ENCODE results near the gene RPS6KC1. TPM values are rescaled to one million over a fixed set of nuclear protein-coding genes. Genes with fewer than 3 reads are reported as not detected.

The RPS6KC1 gene
- total RNA-seq, 1 experiment from 2014 or later: 20.5 TPM

DNA sequence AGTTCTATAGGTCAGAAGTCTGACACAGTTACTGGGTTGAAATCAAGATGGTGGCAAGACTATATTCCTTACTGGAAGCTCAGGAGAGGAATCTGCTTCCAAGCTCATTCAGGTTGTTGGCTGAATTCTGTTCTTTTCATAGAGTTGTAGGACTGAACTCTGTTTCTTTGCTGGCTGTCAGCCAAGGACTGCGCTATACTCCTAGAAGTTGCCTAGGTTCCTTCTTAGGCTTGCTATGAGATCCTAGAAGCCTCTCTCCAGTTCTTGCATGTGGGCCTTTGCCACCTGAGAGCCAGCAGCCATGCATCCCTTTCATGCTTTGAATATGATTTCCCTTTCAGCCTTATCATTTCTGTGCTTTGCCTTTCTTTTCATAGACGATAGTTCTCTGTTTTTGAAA, 176.4 kb downstream of the RPS6KC1 start:
- ChIA-PET CTCF (no interaction called here), POLR2A (interaction anchor here (0.7 kb wide), 1 partner anchor 594 kb away, joined by 3 read pairs; no protein-coding TSS in a partner anchor)
- no peaks in the 10 kb centered on the region for H3K4me1 ChIP-seq (ENCODE audit: control insufficient read depth, insufficient read depth, low read length)
- H3K27me3 ChIP-seq (ENCODE audit: control insufficient read depth, insufficient read depth, low read length): no peaks in the 10 kb centered on the region
- no peak overlapping the region for H3K4me3 ChIP-seq (ENCODE audit: low read depth in 2 of 2, low read length in 2 of 2)
- H3K36me3 ChIP-seq (ENCODE audit: control insufficient read depth, insufficient read depth, low read length): no peaks in the 10 kb centered on the region; the same call in 1 of the 2 replicates
- H3K27ac ChIP-seq (ENCODE audit: low read length): no peak overlapping the region
- TF ChIP-seq, protein P1, sequence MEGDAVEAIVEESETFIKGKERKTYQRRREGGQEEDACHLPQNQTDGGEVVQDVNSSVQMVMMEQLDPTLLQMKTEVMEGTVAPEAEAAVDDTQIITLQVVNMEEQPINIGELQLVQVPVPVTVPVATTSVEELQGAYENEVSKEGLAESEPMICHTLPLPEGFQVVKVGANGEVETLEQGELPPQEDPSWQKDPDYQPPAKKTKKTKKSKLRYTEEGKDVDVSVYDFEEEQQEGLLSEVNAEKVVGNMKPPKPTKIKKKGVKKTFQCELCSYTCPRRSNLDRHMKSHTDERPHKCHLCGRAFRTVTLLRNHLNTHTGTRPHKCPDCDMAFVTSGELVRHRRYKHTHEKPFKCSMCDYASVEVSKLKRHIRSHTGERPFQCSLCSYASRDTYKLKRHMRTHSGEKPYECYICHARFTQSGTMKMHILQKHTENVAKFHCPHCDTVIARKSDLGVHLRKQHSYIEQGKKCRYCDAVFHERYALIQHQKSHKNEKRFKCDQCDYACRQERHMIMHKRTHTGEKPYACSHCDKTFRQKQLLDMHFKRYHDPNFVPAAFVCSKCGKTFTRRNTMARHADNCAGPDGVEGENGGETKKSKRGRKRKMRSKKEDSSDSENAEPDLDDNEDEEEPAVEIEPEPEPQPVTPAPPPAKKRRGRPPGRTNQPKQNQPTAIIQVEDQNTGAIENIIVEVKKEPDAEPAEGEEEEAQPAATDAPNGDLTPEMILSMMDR (IDR thresholded peaks at IDR 0.05): no peak
- TF ChIP-seq TCF7L2 (IDR thresholded peaks at IDR 0.05; ENCODE audit: low read depth, low read length) (no peak), SIN3A (IDR thresholded peaks at IDR 0.05; ENCODE audit: borderline replicate concordance, insufficient read depth, low read depth, low read length) (no peak), POLR2AphosphoS5 (IDR thresholded peaks at IDR 0.05; ENCODE audit: low read depth, low read length) (no peak)
- TF ChIP-seq, protein P2, sequence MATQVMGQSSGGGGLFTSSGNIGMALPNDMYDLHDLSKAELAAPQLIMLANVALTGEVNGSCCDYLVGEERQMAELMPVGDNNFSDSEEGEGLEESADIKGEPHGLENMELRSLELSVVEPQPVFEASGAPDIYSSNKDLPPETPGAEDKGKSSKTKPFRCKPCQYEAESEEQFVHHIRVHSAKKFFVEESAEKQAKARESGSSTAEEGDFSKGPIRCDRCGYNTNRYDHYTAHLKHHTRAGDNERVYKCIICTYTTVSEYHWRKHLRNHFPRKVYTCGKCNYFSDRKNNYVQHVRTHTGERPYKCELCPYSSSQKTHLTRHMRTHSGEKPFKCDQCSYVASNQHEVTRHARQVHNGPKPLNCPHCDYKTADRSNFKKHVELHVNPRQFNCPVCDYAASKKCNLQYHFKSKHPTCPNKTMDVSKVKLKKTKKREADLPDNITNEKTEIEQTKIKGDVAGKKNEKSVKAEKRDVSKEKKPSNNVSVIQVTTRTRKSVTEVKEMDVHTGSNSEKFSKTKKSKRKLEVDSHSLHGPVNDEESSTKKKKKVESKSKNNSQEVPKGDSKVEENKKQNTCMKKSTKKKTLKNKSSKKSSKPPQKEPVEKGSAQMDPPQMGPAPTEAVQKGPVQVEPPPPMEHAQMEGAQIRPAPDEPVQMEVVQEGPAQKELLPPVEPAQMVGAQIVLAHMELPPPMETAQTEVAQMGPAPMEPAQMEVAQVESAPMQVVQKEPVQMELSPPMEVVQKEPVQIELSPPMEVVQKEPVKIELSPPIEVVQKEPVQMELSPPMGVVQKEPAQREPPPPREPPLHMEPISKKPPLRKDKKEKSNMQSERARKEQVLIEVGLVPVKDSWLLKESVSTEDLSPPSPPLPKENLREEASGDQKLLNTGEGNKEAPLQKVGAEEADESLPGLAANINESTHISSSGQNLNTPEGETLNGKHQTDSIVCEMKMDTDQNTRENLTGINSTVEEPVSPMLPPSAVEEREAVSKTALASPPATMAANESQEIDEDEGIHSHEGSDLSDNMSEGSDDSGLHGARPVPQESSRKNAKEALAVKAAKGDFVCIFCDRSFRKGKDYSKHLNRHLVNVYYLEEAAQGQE (IDR thresholded peaks at IDR 0.05; ENCODE audit: insufficient read depth in 1 of 2, low read depth in 2 of 2, low read length in 1 of 2): no peak
- DNase-seq (ENCODE audit: low read depth, low spot score) (no peak), ATAC-seq (no peak)
- intact Hi-C loops (cut with micrococcal nuclease; ENCODE audit: unreplicated experiment): no loop called here
- BruUV-seq (replicated peaks): no TSS peak
- in situ Hi-C loops (cut with HindIII; ENCODE audit: low pct_unique_long_range_greater_than_20kb, low sequenced_read_pairs): no loop called here
- no peaks in the 10 kb centered on the region for H3K9me3 ChIP-seq (ENCODE audit: control insufficient read depth, insufficient read depth, low read depth, low read length)

- H3K36me3 ChIP-seq (ENCODE audit: control insufficient read depth, insufficient read depth, low read length): peaks cover 2% of the 10 kb centered on the region; the same call in 1 of the 2 replicates
- DNase-seq (ENCODE audit: low read depth, low spot score): no peak
- no peak for TF ChIP-seq SIN3A (IDR thresholded peaks at IDR 0.05; ENCODE audit: borderline replicate concordance, insufficient read depth, low read depth, low read length)
- no peak for TF ChIP-seq POLR2AphosphoS5 (IDR thresholded peaks at IDR 0.05; ENCODE audit: low read depth, low read length)
- TF ChIP-seq, protein P2 (IDR thresholded peaks at IDR 0.05; ENCODE audit: insufficient read depth in 1 of 2, low read depth in 2 of 2, low read length in 1 of 2): no peak
- TF ChIP-seq, protein P1 (IDR thresholded peaks at IDR 0.05): no peak
- no peak for TF ChIP-seq TCF7L2 (IDR thresholded peaks at IDR 0.05; ENCODE audit: low read depth, low read length)
- no peak for ATAC-seq
- BruUV-seq (replicated peaks): no TSS peak
- H3K27me3 ChIP-seq (ENCODE audit: control insufficient read depth, insufficient read depth, low read length): no peaks in the 10 kb centered on the region
- ChIA-PET CTCF (no interaction called here), POLR2A (no interaction called here)
- H3K9me3 ChIP-seq (ENCODE audit: control insufficient read depth, insufficient read depth, low read depth, low read length): no peaks in the 10 kb centered on the region
- in situ Hi-C loops (cut with HindIII; ENCODE audit: low pct_unique_long_range_greater_than_20kb, low sequenced_read_pairs): no loop called here
- no peaks in the 10 kb centered on the region for H3K4me1 ChIP-seq (ENCODE audit: control insufficient read depth, insufficient read depth, low read length)
- no peak overlapping the region for H3K27ac ChIP-seq (ENCODE audit: low read length)
- H3K4me3 ChIP-seq (ENCODE audit: low read depth in 2 of 2, low read length in 2 of 2): no peak overlapping the region
- intact Hi-C loops (cut with micrococcal nuclease; ENCODE audit: unreplicated experiment): no loop called here
Observed at GRCh38 chr1:213231795-213232231, 180.8 kb downstream of the RPS6KC1 start.

Measured in Panc1 (cell line).